H1 (cell line): Measurements from ENCODE around the gene ZNF44. TPM values are rescaled to one million over a fixed set of nuclear protein-coding genes. Genes with fewer than 3 reads are reported as not detected.

Experiments
- CTCF ChIA-PET: fragments of 300-600 bp; sonication (Branson Sonifier 250); formaldehyde crosslinking; loops from one replicate; lab custom pipeline; 2021; ENCODE audit not compliant: partially characterized antibody; lab: Charles Lee
- POLR2A ChIA-PET: fragments of 300-600 bp; sonication (Branson Sonifier 250); formaldehyde crosslinking; loops from one replicate; lab custom pipeline; 2021; ENCODE audit warnings: inconsistent platforms; ENCODE audit not compliant: partially characterized antibody; lab: Charles Lee
- DNase-seq, 2 experiments: peaks; one replicate each; pipeline versions ENCODE4 v3.0.0 to v3.0.0-alpha.2; 2010 to 2022; ENCODE audit warnings: low spot score in 2 of 2, low read depth in 1 of 2, mixed read lengths in 1 of 2
- FAIRE-seq: peaks from 2 replicates; lab custom pipeline; 2011; peaks lifted over from hg19 to GRCh38; lab: Jason Lieb, UNC
- H2AFZ ChIP-seq: 2 replicates; pipeline ENCODE4 v1.8.1; 2012; ENCODE audit warnings: low read length, inconsistent platforms
- H2AK5ac ChIP-seq: 2 replicates; pipeline ENCODE4 v1.6.1; 2013; ENCODE audit warnings: low read depth, low read length
- H2BK120ac ChIP-seq: replicated peaks from 2 replicates; pipeline ENCODE3; 2013; ENCODE audit warnings: low read depth, low read length, inconsistent platforms
- H2BK12ac ChIP-seq: 2 replicates; pipeline ENCODE4 v1.6.1; 2013; ENCODE audit warnings: low read depth, low read length
- H2BK15ac ChIP-seq: 2 replicates; pipeline ENCODE4 v1.6.1; 2013; ENCODE audit warnings: low read length
- H2BK20ac ChIP-seq: 2 replicates; pipeline ENCODE4 v1.6.1; 2013; ENCODE audit warnings: low read length
- H2BK5ac ChIP-seq: 2 replicates; pipeline ENCODE4 v1.6.1; 2013; ENCODE audit warnings: low read depth, low read length
- H3K14ac ChIP-seq: 2 replicates; pipeline ENCODE4 v1.6.1; 2013; ENCODE audit warnings: inconsistent platforms; ENCODE audit not compliant: insufficient read length
- H3K18ac ChIP-seq: 2 replicates; pipeline ENCODE4 v1.6.1; 2013; ENCODE audit warnings: low read length; ENCODE audit errors: extremely low read depth
- H3K23ac ChIP-seq: 2 replicates; pipeline ENCODE4 v1.6.1; 2013; ENCODE audit warnings: inconsistent platforms; ENCODE audit not compliant: insufficient read length
- H3K23me2 ChIP-seq: 2 replicates; pipeline ENCODE4 v1.6.1; 2013; ENCODE audit warnings: low read depth, low read length
- H3K27ac ChIP-seq: 2 replicates; pipeline ENCODE4 v1.6.1; 2011; ENCODE audit warnings: low read depth, low read length, inconsistent platforms
- H3K27me3 ChIP-seq, 4 experiments: replicated peaks in 1 of 4; 1 replicate in 1 of 4; 2 replicates in 3 of 4; pipeline versions ENCODE4 v1.6.1 to v1.8.1; 2011 to 2013; ENCODE audit warnings: low read length in 3 of 4, mild to moderate bottlenecking in 3 of 4, inconsistent platforms in 2 of 4, mixed read lengths in 2 of 4, moderate library complexity in 1 of 4; ENCODE audit not compliant: control insufficient read depth in 3 of 4, insufficient read depth in 3 of 4; ENCODE audit errors: extremely low read depth in 1 of 4
- H3K36me3 ChIP-seq, 4 experiments: 2 replicates each; pipeline versions ENCODE4 v1.6.1 to v1.8.1; 2011 to 2013; ENCODE audit warnings: mild to moderate bottlenecking in 4 of 4, low read length in 3 of 4, moderate library complexity in 2 of 4, control low read depth in 1 of 4, inconsistent platforms in 1 of 4; ENCODE audit not compliant: insufficient read depth in 4 of 4, control insufficient read depth in 2 of 4
- H3K4ac ChIP-seq: replicated peaks from 2 replicates; pipeline ENCODE3; 2013; ENCODE audit warnings: low read length, low read depth, mixed read lengths, inconsistent platforms; ENCODE audit not compliant: insufficient read length
- H3K4me1 ChIP-seq, 4 experiments: replicated peaks in 1 of 4; 1 replicate in 1 of 4; 2 replicates in 3 of 4; pipeline versions ENCODE4 v1.6.1 to v1.8.1; 2011 to 2013; ENCODE audit warnings: low read length in 3 of 4, inconsistent platforms in 2 of 4, mixed read lengths in 1 of 4; ENCODE audit not compliant: insufficient read depth in 4 of 4, control insufficient read depth in 3 of 4
- H3K4me2 ChIP-seq, 2 experiments: 2 replicates each; pipeline versions ENCODE4 v1.6.1 to v1.8.1; 2011 to 2013; ENCODE audit warnings: low read depth in 2 of 2, low read length in 2 of 2, control low read depth in 1 of 2, inconsistent platforms in 1 of 2, mild to moderate bottlenecking in 1 of 2; ENCODE audit not compliant: insufficient read depth in 1 of 2
- H3K4me3 ChIP-seq, 4 experiments: fragments of 200-600, 300-600 bp in 1 of 4; sonication (generic), shearing (Covaris generic), sonication (Bioruptor Twin) in 1 of 4; 2 replicates each; pipeline versions ENCODE4 v1.5.1 to v1.8.1; 2011 to 2016; ENCODE audit warnings: low read length in 4 of 4, low read depth in 3 of 4, control low read depth in 2 of 4, inconsistent platforms in 2 of 4, mild to moderate bottlenecking in 2 of 4, mixed read lengths in 1 of 4, moderate library complexity in 1 of 4; ENCODE audit not compliant: insufficient read depth in 2 of 4; ENCODE audit errors: extremely low read depth in 1 of 4
- H3K56ac ChIP-seq: replicated peaks from 2 replicates; pipeline ENCODE3; 2013; ENCODE audit warnings: low read depth, mild to moderate bottlenecking, mixed read lengths, low read length, inconsistent platforms; ENCODE audit not compliant: insufficient read length
- H3K79me1 ChIP-seq: 2 replicates; pipeline ENCODE4 v1.6.1; 2013; ENCODE audit warnings: low read depth, low read length, control low read depth
- H3K79me2 ChIP-seq, 2 experiments: 2 replicates each; pipeline versions ENCODE4 v1.6.1 to v1.8.1; 2012 to 2013; ENCODE audit warnings: low read length in 2 of 2, mild to moderate bottlenecking in 2 of 2, inconsistent platforms in 1 of 2; ENCODE audit not compliant: insufficient read depth in 2 of 2, control insufficient read depth in 1 of 2
- H3K9ac ChIP-seq, 4 experiments: replicated peaks in 1 of 4; 1 replicate in 1 of 4; 2 replicates in 3 of 4; pipeline versions ENCODE4 v1.6.1 to v1.8.1; 2011 to 2013; ENCODE audit warnings: low read depth in 3 of 4, low read length in 3 of 4, control low read depth in 2 of 4, mild to moderate bottlenecking in 2 of 4, moderate library complexity in 2 of 4, inconsistent platforms in 1 of 4; ENCODE audit errors: extremely low read depth in 1 of 4
- H3K9me3 ChIP-seq, 2 experiments: 2 replicates each; pipeline versions ENCODE4 v1.6.1 to v1.8.1; 2012 to 2013; ENCODE audit warnings: mild to moderate bottlenecking in 2 of 2, moderate library complexity in 2 of 2, control low read depth in 1 of 2, inconsistent platforms in 1 of 2, low read depth in 1 of 2, low read length in 1 of 2, mixed read lengths in 1 of 2; ENCODE audit not compliant: insufficient read depth in 2 of 2
- H4K20me1 ChIP-seq, 2 experiments: replicated peaks in 1 of 2; 2 replicates each; pipeline versions ENCODE3 to v1.8.1; 2011 to 2013; ENCODE audit warnings: inconsistent platforms in 2 of 2, low read length in 2 of 2, mild to moderate bottlenecking in 1 of 2; ENCODE audit not compliant: insufficient read depth in 2 of 2, control insufficient read depth in 1 of 2
- H4K5ac ChIP-seq: 2 replicates; pipeline ENCODE4 v1.6.1; 2013; ENCODE audit warnings: low read length, low read depth, mixed read lengths, inconsistent platforms; ENCODE audit not compliant: insufficient read length
- H4K8ac ChIP-seq: 2 replicates; pipeline ENCODE4 v1.8.0; 2013; ENCODE audit warnings: mild to moderate bottlenecking, moderate library complexity, low read length, inconsistent platforms; ENCODE audit not compliant: insufficient read depth; ENCODE audit errors: extremely low read depth
- H4K91ac ChIP-seq: replicated peaks from 2 replicates; pipeline ENCODE3; 2013; ENCODE audit warnings: low read length, mixed read lengths, inconsistent platforms; ENCODE audit not compliant: insufficient read length
- ASH2L ChIP-seq: fragments of 200-600, 300-600 bp; sonication (generic); IDR thresholded peaks from one replicate; pipeline ENCODE4 v1.7.1; 2017; ENCODE audit warnings: low read length
- CHD2 ChIP-seq: IDR thresholded peaks from 2 replicates; pipeline ENCODE4 v1.6.1; 2012; ENCODE audit warnings: low read length, improper control_type of control experiment
- EP300 ChIP-seq, 2 experiments: IDR thresholded peaks; 1 replicate in 1 of 2; 2 replicates in 1 of 2; pipeline ENCODE4 v1.6.1; 2011 to 2012; ENCODE audit warnings: low read depth in 2 of 2, low read length in 2 of 2, mild to moderate bottlenecking in 2 of 2, borderline replicate concordance in 1 of 2, inconsistent platforms in 1 of 2, moderate library complexity in 1 of 2
- HDAC6 ChIP-seq: IDR thresholded peaks from one replicate; pipeline ENCODE4 v1.7.1; 2012; ENCODE audit warnings: low read depth, mild to moderate bottlenecking, inconsistent platforms, low read length, moderate library complexity
- NRF1 ChIP-seq: IDR thresholded peaks from 2 replicates; pipeline ENCODE4 v1.6.1; 2011; ENCODE audit warnings: mild to moderate bottlenecking, low read depth, low read length, improper control_type of control experiment
- POLR2A ChIP-seq, 2 experiments: IDR thresholded peaks; 1 replicate in 1 of 2; 2 replicates in 1 of 2; pipeline ENCODE4 v1.6.1; 2011; ENCODE audit warnings: low read depth in 2 of 2, low read length in 2 of 2, mild to moderate bottlenecking in 2 of 2; ENCODE audit errors: control extremely low read depth in 1 of 2
- POU5F1 ChIP-seq: IDR thresholded peaks from 2 replicates; pipeline ENCODE4 v1.6.1; 2011; ENCODE audit warnings: low read depth, mild to moderate bottlenecking, low read length, moderate library complexity
- RNF2 ChIP-seq: fragments of 200-900, 300-1000 bp; sonication (generic); IDR thresholded peaks from 2 replicates; pipeline ENCODE4 v1.7.1; 2016; ENCODE audit warnings: borderline replicate concordance, low read depth, mild to moderate bottlenecking, antibody characterized with exemption, low read length; ENCODE audit not compliant: poor library complexity, severe bottlenecking; ENCODE audit errors: missing control alignments
- SAP30 ChIP-seq: fragments of 300-600 bp; sonication (generic); IDR thresholded peaks from 2 replicates; pipeline ENCODE4 v1.7.1; 2012; ENCODE audit warnings: low read length, moderate library complexity, mild to moderate bottlenecking, inconsistent platforms; ENCODE audit not compliant: insufficient read depth, insufficient replicate concordance
- SUZ12 ChIP-seq: fragments of 200-600 bp; sonication (generic); IDR thresholded peaks from 2 replicates; pipeline ENCODE4 v1.6.1; 2012; ENCODE audit warnings: mild to moderate bottlenecking, inconsistent platforms, low read length, moderate library complexity, mixed read lengths
- WGBS, 2 experiments: shearing (Covaris generic) in 1 of 2; methylation state at CpG; one replicate each; pipeline versions ENCODE4 v1.1.6 to v1.1.7; 2013 to 2015; ENCODE audit warnings: low lambda C conversion rate in 2 of 2, mixed read lengths in 2 of 2, inconsistent platforms in 1 of 2, low coverage in 1 of 2, missing lambda C conversion rate in 1 of 2; ENCODE audit not compliant: insufficient replicate concordance in 2 of 2, insufficient coverage in 1 of 2, insufficient read length in 1 of 2; ENCODE audit errors: extremely low coverage in 1 of 2, missing lambda C conversion rate in 1 of 2; 5-methylcytosine and 5-hydroxymethylcytosine counted together
- polyA plus RNA-seq, 7 experiments: library from polyadenylated mRNA; depleted of rRNA in 3 of 7; stranded (reverse) in 5 of 7; unstranded in 2 of 7; fragments of >200 nt in 5 of 7; fragments of 200-250 nt in 2 of 7; gene quantifications; 1 replicate in 5 of 7; 2 replicates in 1 of 7; 4 replicates in 1 of 7; pipeline versions ENCODE4 v1.2.1 to v1.2.3, GENCODE V29; 2011 to 2013; ENCODE audit warnings: missing spikeins in 2 of 7, mixed read lengths in 2 of 7
- total RNA-seq: library from RNA; stranded (reverse); fragmentation: NEBNext Ultra II Directional; extraction: Animal tissue kit (Norgen Biotek cat#: 25700); gene quantifications from 2 replicates; pipeline ENCODE4 v1.2.1, GENCODE V29; 2021
- TF ChIP-seq, protein P1 (sequence below): IDR thresholded peaks from 2 replicates; pipeline ENCODE4 v1.6.1; 2011; ENCODE audit warnings: low read depth, mild to moderate bottlenecking, low read length; ENCODE audit not compliant: insufficient read depth

The ZNF44 gene
- total and polyA plus RNA-seq, 2 of the 8 experiments (the other 6 are each of a cell fraction or from before 2014, with no cell fraction given): 1.3 to 2.8 TPM

DNA sequence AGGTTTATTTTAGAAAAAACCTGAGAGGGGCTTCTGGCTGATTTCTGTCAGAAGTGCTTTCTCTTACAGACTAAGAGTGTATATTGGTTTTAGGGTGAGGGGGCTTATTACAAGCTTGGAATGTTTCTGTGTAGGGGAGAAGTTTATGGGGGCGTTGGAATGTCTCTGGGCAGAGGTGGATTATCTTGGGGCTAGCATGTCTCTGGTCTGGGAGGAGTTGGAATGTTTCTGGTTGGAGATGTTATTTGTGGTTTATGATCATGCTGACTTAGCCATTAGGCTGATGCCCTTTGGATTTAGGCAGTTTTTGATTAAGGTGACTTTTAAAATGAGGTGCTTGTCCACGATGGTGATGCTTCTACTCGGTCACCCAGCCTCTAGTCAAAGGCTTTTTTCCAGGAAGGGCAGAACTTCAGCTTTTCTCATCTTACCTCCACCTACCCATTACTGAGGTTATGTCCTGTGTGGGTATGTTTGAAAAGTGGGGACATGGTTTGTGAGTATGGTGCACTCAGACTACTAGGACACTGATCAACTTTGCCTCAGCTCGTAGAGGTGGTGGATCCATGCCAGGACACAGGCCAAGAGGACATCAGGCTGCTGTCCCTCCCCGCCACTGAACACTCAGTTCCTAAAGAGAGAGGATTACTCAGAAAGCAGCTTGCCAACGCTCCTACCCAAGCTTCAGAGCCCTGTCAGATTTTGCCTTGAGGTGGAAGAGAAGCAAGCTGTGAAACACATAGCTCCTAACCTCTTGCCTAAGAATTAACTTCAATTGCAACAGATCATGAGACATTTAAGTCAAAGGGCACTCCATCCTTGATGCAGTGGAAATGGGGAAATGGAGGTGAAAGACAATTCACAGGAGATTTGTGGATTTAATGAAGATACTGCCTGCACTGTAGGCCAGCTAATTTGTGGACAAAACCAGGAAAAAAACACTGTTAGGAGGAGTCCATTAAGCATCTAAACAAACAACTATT is 63.6 kb downstream of the ZNF44 start:
- Histone ChIP-seq H3K27ac (no peak overlapping the region), H3K18ac (no peak overlapping the region), H3K79me1 (no peaks in the 10 kb centered on the region), H3K9me3 (peaks cover 29 to 39% of the 10 kb centered on the region in 2 experiments), H2BK5ac (no peak overlapping the region), H3K9ac (no peak overlapping the region), H4K91ac (no peak overlapping the region), H3K23ac (no peak overlapping the region), H3K56ac (no peak overlapping the region), H2AFZ (no peak overlapping the region), H2BK12ac (no peak overlapping the region), H3K23me2 (no peaks in the 10 kb centered on the region), H3K79me2 (no peaks in the 10 kb centered on the region), H4K8ac (no peak overlapping the region), H2BK15ac (no peak overlapping the region), H4K20me1 (no peaks in the 10 kb centered on the region), H2BK20ac (no peak overlapping the region), H3K27me3 (no peaks in the 10 kb centered on the region), H3K4ac (no peak overlapping the region), H3K4me2 (no peak overlapping the region), H2AK5ac (no peak overlapping the region), H3K36me3 (no peaks in the 10 kb centered on the region), H4K5ac (no peak overlapping the region), H3K4me3 (no peak overlapping the region), H3K14ac (no peak overlapping the region), H2BK120ac (no peak overlapping the region), H3K4me1 (no peaks in the 10 kb centered on the region)
- WGBS, 2 experiments: 82% methylated on average over 6 of the region's 6 CpGs; no CpG with 5 or more reads in 1 of the 2 experiments
- ChIA-PET CTCF (interaction anchor here (1.7 kb wide), 1 partner anchor 352 kb away, joined by 4 read pairs; no protein-coding TSS in a partner anchor), POLR2A (interaction anchor here (1.1 kb wide), 1 partner anchor 81 kb away, joined by 3 read pairs; no protein-coding TSS in a partner anchor)
- DNase-seq: no peak
- no peak for FAIRE-seq
- TF ChIP-seq, protein P1, sequence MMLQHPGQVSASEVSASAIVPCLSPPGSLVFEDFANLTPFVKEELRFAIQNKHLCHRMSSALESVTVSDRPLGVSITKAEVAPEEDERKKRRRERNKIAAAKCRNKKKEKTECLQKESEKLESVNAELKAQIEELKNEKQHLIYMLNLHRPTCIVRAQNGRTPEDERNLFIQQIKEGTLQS: no peak
- TF ChIP-seq POLR2A (IDR thresholded peaks at IDR 0.05; ENCODE audit: control extremely low read depth in 1 of 2, low read depth in 2 of 2, low read length in 2 of 2) (no peak), SUZ12 (no peak), ASH2L (no peak), CHD2 (no peak), RNF2 (no peak), EP300 (IDR thresholded peaks at IDR 0.05; ENCODE audit: borderline replicate concordance in 1 of 2, low read depth in 2 of 2, low read length in 2 of 2) (no peak), SAP30 (no peak), POU5F1 (no peak), HDAC6 (no peak), NRF1 (no peak)
